ENCODE results near the gene CILP. TPM values are rescaled to one million over a fixed set of nuclear protein-coding genes. Genes with fewer than 3 reads are reported as not detected.

CILP gene
- total RNA-seq, 4 donors from 2014 or later, result 5.4 to 49.9 (median 41.6) TPM

- TF ChIP-seq CTCF (IDR thresholded peaks at IDR 0.05 in 4 of 5, conservative IDR thresholded peaks at IDR 0.05 in 1 of 5) (no peak), POLR2A (IDR thresholded peaks at IDR 0.05) (no peak)
- intact Hi-C loops (cut with DNase I; ENCODE audit: low total_unique reads), result no loop called here
- no peaks in the 10 kb centered on the region for H3K27me3 ChIP-seq
- DNase-seq (no peak), ATAC-seq (no peak)
- H3K9me3 ChIP-seq, result no peaks in the 10 kb centered on the region
- in situ Hi-C loops (cut with MboI; ENCODE audit: low sequenced_read_pairs in 4 of 4), result no loop called here
- no peaks in the 10 kb centered on the region for H3K36me3 ChIP-seq
- peak overlapping the region in 1 of 4 donors; percentile 29 for H3K4me3 ChIP-seq
- peak overlapping the region in 2 of 4 donors; percentile 71 to 77 for H3K27ac ChIP-seq
- peaks cover 8 to 29% of the 10 kb centered on the region in 2 donors for H3K4me1 ChIP-seq
Observed at GRCh38 chr15:65209701-65210643, 1.3 kb downstream of the CILP start.

GRCh38 chr15:65208647-65209046 is 2.6 kb downstream of the CILP start:
- ATAC-seq, result no peak
- Histone ChIP-seq H3K4me1 (peaks cover 8 to 26% of the 10 kb centered on the region in 2 donors), H3K27ac (no peak overlapping the region), H3K27me3 (no peaks in the 10 kb centered on the region), H3K4me3 (no peak overlapping the region), H3K36me3 (no peaks in the 10 kb centered on the region), H3K9me3 (no peaks in the 10 kb centered on the region)
- DNase-seq, result no peak
- in situ Hi-C loops (cut with MboI; ENCODE audit: low sequenced_read_pairs in 4 of 4), result no loop called here
- intact Hi-C loops (cut with DNase I; ENCODE audit: low total_unique reads), result no loop called here
- TF ChIP-seq POLR2A (IDR thresholded peaks at IDR 0.05) (no peak), CTCF (IDR thresholded peaks at IDR 0.05 in 4 of 5, conservative IDR thresholded peaks at IDR 0.05 in 1 of 5) (no peak)

GRCh38 chr15:65207280-65207840 is 3.9 kb downstream of the CILP start:
- ATAC-seq (no peak), DNase-seq (no peak)
- H3K4me1 ChIP-seq, result peaks cover 8 to 13% of the 10 kb centered on the region in 2 donors
- in situ Hi-C loops (cut with MboI; ENCODE audit: low sequenced_read_pairs in 4 of 4), result no loop called here
- intact Hi-C loops (cut with DNase I; ENCODE audit: low total_unique reads), result no loop called here
- H3K9me3 ChIP-seq, result no peaks in the 10 kb centered on the region
- H3K27me3 ChIP-seq, result no peaks in the 10 kb centered on the region
- no peaks in the 10 kb centered on the region for H3K36me3 ChIP-seq
- H3K4me3 ChIP-seq, result no peak overlapping the region
- TF ChIP-seq CTCF (IDR thresholded peaks at IDR 0.05 in 4 of 5, conservative IDR thresholded peaks at IDR 0.05 in 1 of 5) (no peak), POLR2A (IDR thresholded peaks at IDR 0.05) (no peak)
- no peak overlapping the region for H3K27ac ChIP-seq

- no peak overlapping the region for H3K4me3 ChIP-seq
- no peaks in the 10 kb centered on the region for H3K9me3 ChIP-seq
- TF ChIP-seq POLR2A (IDR thresholded peaks at IDR 0.05) (no peak), CTCF (IDR thresholded peaks at IDR 0.05 in 4 of 5, conservative IDR thresholded peaks at IDR 0.05 in 1 of 5) (no peak)
- no peaks in the 10 kb centered on the region for H3K27me3 ChIP-seq
- H3K27ac ChIP-seq, result no peak overlapping the region
- peaks cover 2 to 7% of the 10 kb centered on the region in 2 donors for H3K4me1 ChIP-seq
- DNase-seq, result no peak
- in situ Hi-C loops (cut with MboI; ENCODE audit: low sequenced_read_pairs in 4 of 4), result no loop called here
- no peak for ATAC-seq
- no peaks in the 10 kb centered on the region for H3K36me3 ChIP-seq
- intact Hi-C loops (cut with DNase I; ENCODE audit: low total_unique reads), result no loop called here
Observed at GRCh38 chr15:65206750-65207149, 4.5 kb downstream of the CILP start.

Measured in gastrocnemius medialis (tissue), 4 donors.